Epithelial cell of esophagus (primary cell): ENCODE results near the gene GPR146.

Experiments used
- DNase-seq: peaks from one replicate; pipeline ENCODE4 v3.0.0; 2010; ENCODE audit warnings: low read depth
- H3K4me3 ChIP-seq: 2 replicates; pipeline ENCODE4 v1.5.1; 2011; ENCODE audit warnings: mild to moderate bottlenecking, low read length, control low read depth
- CTCF ChIP-seq: IDR thresholded peaks from 2 replicates; pipeline ENCODE4 v1.5.1; 2011; ENCODE audit warnings: low read depth, mild to moderate bottlenecking, low read length, control low read depth, inconsistent platforms; ENCODE audit not compliant: insufficient read depth; ENCODE audit errors: missing control alignments

Gene GPR146

GRCh38 chr7:1050956-1051690, 6.8 kb downstream of the GPR146 start:
- TF ChIP-seq CTCF: no peak
- no peak overlapping the region for H3K4me3 ChIP-seq
- DNase-seq: no peak

GRCh38 chr7:1052031-1052818, 7.9 kb downstream of the GPR146 start:
- DNase-seq: no peak
- H3K4me3 ChIP-seq: no peak overlapping the region
- no peak for TF ChIP-seq CTCF

GRCh38 chr7:1053002-1053411, 8.7 kb downstream of the GPR146 start:
- no peak for DNase-seq
- no peak overlapping the region for H3K4me3 ChIP-seq
- TF ChIP-seq CTCF: no peak

GRCh38 chr7:1053816-1054370, 9.5 kb downstream of the GPR146 start:
- no peak for DNase-seq
- H3K4me3 ChIP-seq: no peak overlapping the region
- no peak for TF ChIP-seq CTCF

GRCh38 chr7:1054438-1054837, 10.1 kb downstream of the GPR146 start:
- no peak for TF ChIP-seq CTCF
- no peak overlapping the region for H3K4me3 ChIP-seq
- DNase-seq: no peak

- DNase-seq: no peak
- H3K4me3 ChIP-seq: no peak overlapping the region
These were observed 10.6 kb downstream of the GPR146 start for GRCh38 chr7:1054861-1055450.

More at GRCh38 chr7:1054861-1055450, 10.6 kb downstream of the GPR146 start:
- TF ChIP-seq CTCF: no peak
